Measurements from ENCODE around the gene MEIS1. TPM values are rescaled to one million over a fixed set of nuclear protein-coding genes. Genes with fewer than 3 reads are reported as not detected.

The MEIS1 gene
- total RNA-seq (36.7 TPM), polyA plus RNA-seq (ENCODE audit: insufficient read depth, low read depth, low replicate concordance) (7.3 TPM)
- long read RNA-seq, donor 1, full-length matches to known transcripts, result 16 of 81 reads
- long read RNA-seq, donor 1, partial matches to known transcripts, result 60 of 81 reads
- long read RNA-seq, donor 1, other reads (novel, unspliced or antisense), result 5 of 81 reads
- long read RNA-seq, donor 2, full-length matches to known transcripts, result 15 of 70 reads
- long read RNA-seq, donor 2, partial matches to known transcripts, result 47 of 70 reads
- long read RNA-seq, donor 2, other reads (novel, unspliced or antisense), result 8 of 70 reads
- long read RNA-seq, donor 3, full-length matches to known transcripts, result 14 of 62 reads
- long read RNA-seq, donor 3, partial matches to known transcripts, result 41 of 62 reads
- long read RNA-seq, donor 3, other reads (novel, unspliced or antisense), result 7 of 62 reads
- long read RNA-seq, donor 4, full-length matches to known transcripts, result 34 of 144 reads
- long read RNA-seq, donor 4, partial matches to known transcripts, result 93 of 144 reads
- long read RNA-seq, donor 4, other reads (novel, unspliced or antisense), result 17 of 144 reads
- long read RNA-seq, donor 5, full-length matches to known transcripts, result 1 of 1 reads
- long read RNA-seq, donor 5, partial matches to known transcripts, result 0 of 1 reads
- long read RNA-seq, donor 5, other reads (novel, unspliced or antisense), result 0 of 1 reads
- long read RNA-seq, donor 6, full-length matches to known transcripts, result 6 of 59 reads
- long read RNA-seq, donor 6, partial matches to known transcripts, result 47 of 59 reads
- long read RNA-seq, donor 6, other reads (novel, unspliced or antisense), result 6 of 59 reads
- long read RNA-seq, donor 7, partial matches to known transcripts, result 1 of 6 reads
- long read RNA-seq, donor 7, other reads (novel, unspliced or antisense), result 4 of 6 reads
- long read RNA-seq, donor 8, full-length matches to known transcripts, result 5 of 34 reads
- long read RNA-seq, donor 8, partial matches to known transcripts, result 24 of 34 reads
- long read RNA-seq, donor 8, other reads (novel, unspliced or antisense), result 5 of 34 reads
- long read RNA-seq, donor 9, full-length matches to known transcripts, result 4 of 24 reads
- long read RNA-seq, donor 9, partial matches to known transcripts, result 20 of 24 reads
- long read RNA-seq, donor 9, other reads (novel, unspliced or antisense), result 0 of 24 reads
- long read RNA-seq, donor 10, full-length matches to known transcripts, result 32 of 158 reads
- long read RNA-seq, donor 10, partial matches to known transcripts, result 113 of 158 reads
- long read RNA-seq, donor 10, other reads (novel, unspliced or antisense), result 13 of 158 reads

GRCh38 chr2:66434679-66435548, at the start of gene MEIS1:
MEIS1 (plus strand) TSS chr2:66435125; CDS start chr2:66435857, 732 bp downstream.
- peak within 1 kb of the TSS; percentile 87 to 91 for H3K27ac ChIP-seq (ENCODE audit: low read depth in 2 of 2, low read length in 2 of 2)
- TF ChIP-seq CTCF (IDR thresholded peaks at IDR 0.05; ENCODE audit: borderline replicate concordance, extremely low read depth, insufficient read depth), result no peak
- DNase-seq (peak; percentile 97 to 98 (median 98)), FAIRE-seq (no peak)
- intact Hi-C loops (cut with DNase I), result no loop called here
- peaks cover 0 to 6% (median 4%) of the 10 kb centered on the region in 3 donors for H3K4me1 ChIP-seq (ENCODE audit: control insufficient read depth in 2 of 3, insufficient read depth in 2 of 3, low read depth in 1 of 3, low read length in 3 of 3)
- H3K36me3 ChIP-seq (ENCODE audit: control insufficient read depth in 2 of 3, insufficient read depth in 3 of 3, low read length in 3 of 3), result peaks cover 0 to 6% (median 0%) of the 10 kb centered on the region in 3 donors
- H3K9ac ChIP-seq (ENCODE audit: low read length in 3 of 3), result peak within 1 kb of the TSS; percentile 58 to 91 (median 86)
- no peaks in the 10 kb centered on the region for H3K9me3 ChIP-seq (ENCODE audit: control insufficient read depth in 2 of 3, insufficient read depth in 1 of 3, low read length in 3 of 3)
- peaks cover 3% of the 10 kb centered on the region for H3K27me3 ChIP-seq (ENCODE audit: control insufficient read depth, insufficient read depth, low read length)
- peak within 1 kb of the TSS; percentile 91 to 97 (median 93) for H3K4me3 ChIP-seq (ENCODE audit: low read length in 3 of 3)

GRCh38 chr2:66387016-66387753, 47.7 kb upstream of the MEIS1 start:
- Histone ChIP-seq H3K36me3 (ENCODE audit: control insufficient read depth in 2 of 3, insufficient read depth in 3 of 3, low read length in 3 of 3) (no peaks in the 10 kb centered on the region), H3K9me3 (ENCODE audit: control insufficient read depth in 2 of 3, insufficient read depth in 1 of 3, low read length in 3 of 3) (no peaks in the 10 kb centered on the region), H3K9ac (ENCODE audit: low read length in 3 of 3) (no peak overlapping the region), H3K4me1 (ENCODE audit: control insufficient read depth in 2 of 3, insufficient read depth in 2 of 3, low read depth in 1 of 3, low read length in 3 of 3) (no peaks in the 10 kb centered on the region), H3K27me3 (ENCODE audit: control insufficient read depth, insufficient read depth, low read length) (no peaks in the 10 kb centered on the region), H3K4me3 (ENCODE audit: low read length in 3 of 3) (no peak overlapping the region), H3K27ac (ENCODE audit: low read depth in 2 of 2, low read length in 2 of 2) (no peak overlapping the region)
- intact Hi-C loops (cut with DNase I), result no loop called here
- DNase-seq (peak in 1 of 5 donors; percentile 27), FAIRE-seq (no peak)
- TF ChIP-seq CTCF (IDR thresholded peaks at IDR 0.05; ENCODE audit: borderline replicate concordance, extremely low read depth, insufficient read depth), result no peak

Data from kidney (tissue), 22 donors.